ENCODE measurements around the gene SLC7A11.

- TF ChIP-seq CTCF (IDR thresholded peaks at IDR 0.05), result no peak
- TF ChIP-seq POLR2A (IDR thresholded peaks at IDR 0.05), result no peak
These were observed 671 bp downstream of the SLC7A11 start for GRCh38 chr4:138241281-138242075.

Data from thyroid gland (tissue), 4 donors.